HS-5 (cell line): ENCODE data around the gene CALHM6.
"Not testable (repeated sequence)": the region's sequence is repeated elsewhere in the genome, so short reads cannot be mapped to it uniquely, and the experiment has no call there.

Source experiments
- DNase-seq: peaks from one replicate; pipeline ENCODE4 v3.0.0-alpha.2; 2012; ENCODE audit warnings: low read depth

The CALHM6 gene

GRCh38 chr6:116476002-116476678, 15.0 kb downstream of the CALHM6 start:
- DNase-seq: peak; percentile 35

- DNase-seq: no peak
Observed at GRCh38 chr6:116482780-116483179, 21.6 kb downstream of the CALHM6 start.

GRCh38 chr6:116483616-116484015, 22.4 kb downstream of the CALHM6 start:
- no peak for DNase-seq

GRCh38 chr6:116485559-116486184, 24.5 kb downstream of the CALHM6 start:
- peak; percentile 23 for DNase-seq

GRCh38 chr6:116491610-116492330, 30.6 kb downstream of the CALHM6 start:
- no peak for DNase-seq

- DNase-seq: no peak
Observed at GRCh38 chr6:116492331-116493067, 31.3 kb downstream of the CALHM6 start.

- DNase-seq: not testable (repeated sequence)
Observed at GRCh38 chr6:116495161-116495560, 34.0 kb downstream of the CALHM6 start.

- DNase-seq: no peak
Observed at GRCh38 chr6:116497113-116497676, 36.0 kb downstream of the CALHM6 start.

GRCh38 chr6:116500969-116501433, 39.8 kb downstream of the CALHM6 start:
- no peak for DNase-seq

GRCh38 chr6:116507324-116507723, 46.1 kb downstream of the CALHM6 start:
- no peak for DNase-seq

- DNase-seq: no peak
Observed at GRCh38 chr6:116508527-116508926, 47.4 kb downstream of the CALHM6 start.

GRCh38 chr6:116511424-116512110, 50.4 kb downstream of the CALHM6 start, which contains the start of gene CALHM5:
TSS of gene CALHM5 (plus strand) at chr6:116511639. CDS start at chr6:116511697, 58 bp downstream.
- peak; percentile 86 for DNase-seq

- no peak for DNase-seq
Observed at GRCh38 chr6:116512111-116512559, 51.0 kb downstream of the CALHM6 start.

- DNase-seq: no peak
Observed at GRCh38 chr6:116512734-116513133, 51.6 kb downstream of the CALHM6 start.
